Adrenal gland (tissue), 5 donors: Measurements from ENCODE around the gene PLPP2.

Experiments
- POLR2A ChIP-seq, 2 donors: fragments of 450-650 bp; IDR thresholded peaks; one replicate each; pipeline ENCODE4 v1.6.1; 2017; ENCODE audit warnings: antibody characterized with exemption in 2 of 2, mild to moderate bottlenecking in 2 of 2, moderate library complexity in 1 of 2
- TF ChIP-seq, protein P1 (sequence below), 6 experiments: fragments of 450-650 bp in 4 of 6; fragments of 200-600 bp in 2 of 6; sonication (generic) in 1 of 6; IDR thresholded peaks; 1 replicate in 5 of 6; 2 replicates in 1 of 6; pipeline versions ENCODE4 v1.5.1 to v1.8.0; 2016 to 2021; ENCODE audit warnings: antibody characterized with exemption in 6 of 6, mild to moderate bottlenecking in 2 of 6, moderate library complexity in 1 of 6
- donor health status: DM: no; HTN: no; CAD: no.

DNA sequence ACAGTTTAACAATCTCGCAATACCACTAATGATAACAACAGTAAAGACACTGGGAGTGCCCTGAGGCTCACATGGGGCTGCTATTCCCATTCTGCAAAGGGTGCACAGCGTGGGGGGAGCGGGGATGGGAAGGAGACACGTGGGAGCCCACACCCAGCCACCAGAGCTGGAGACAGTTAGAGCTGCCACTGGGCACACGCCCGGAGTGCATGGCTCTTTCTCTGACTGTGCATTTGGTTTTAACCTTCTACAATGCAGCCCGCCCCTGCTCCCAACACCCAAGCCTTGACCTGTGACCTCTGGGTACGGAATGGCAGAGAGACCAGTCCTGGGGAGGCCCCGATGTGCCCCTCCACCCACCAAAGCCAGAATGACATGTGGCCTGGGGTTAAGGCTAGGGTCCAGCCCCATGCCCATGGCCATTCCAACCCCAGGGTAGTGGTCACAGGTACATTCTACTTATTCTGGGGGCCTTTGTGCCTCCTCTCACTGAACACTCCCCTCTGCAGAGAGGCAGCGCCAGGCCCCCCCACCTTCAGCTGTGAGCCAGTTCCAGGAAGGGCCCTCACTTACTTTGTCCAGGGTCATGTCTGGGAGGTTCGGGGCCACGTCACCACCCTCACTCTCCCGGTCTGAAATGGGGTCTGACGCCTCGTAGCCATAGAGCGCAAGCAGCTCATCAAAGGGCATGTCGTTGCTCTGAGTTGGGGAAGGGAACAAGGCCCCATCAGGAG lies 36.3 kb upstream of the PLPP2 start:
- TF ChIP-seq, protein P1, sequence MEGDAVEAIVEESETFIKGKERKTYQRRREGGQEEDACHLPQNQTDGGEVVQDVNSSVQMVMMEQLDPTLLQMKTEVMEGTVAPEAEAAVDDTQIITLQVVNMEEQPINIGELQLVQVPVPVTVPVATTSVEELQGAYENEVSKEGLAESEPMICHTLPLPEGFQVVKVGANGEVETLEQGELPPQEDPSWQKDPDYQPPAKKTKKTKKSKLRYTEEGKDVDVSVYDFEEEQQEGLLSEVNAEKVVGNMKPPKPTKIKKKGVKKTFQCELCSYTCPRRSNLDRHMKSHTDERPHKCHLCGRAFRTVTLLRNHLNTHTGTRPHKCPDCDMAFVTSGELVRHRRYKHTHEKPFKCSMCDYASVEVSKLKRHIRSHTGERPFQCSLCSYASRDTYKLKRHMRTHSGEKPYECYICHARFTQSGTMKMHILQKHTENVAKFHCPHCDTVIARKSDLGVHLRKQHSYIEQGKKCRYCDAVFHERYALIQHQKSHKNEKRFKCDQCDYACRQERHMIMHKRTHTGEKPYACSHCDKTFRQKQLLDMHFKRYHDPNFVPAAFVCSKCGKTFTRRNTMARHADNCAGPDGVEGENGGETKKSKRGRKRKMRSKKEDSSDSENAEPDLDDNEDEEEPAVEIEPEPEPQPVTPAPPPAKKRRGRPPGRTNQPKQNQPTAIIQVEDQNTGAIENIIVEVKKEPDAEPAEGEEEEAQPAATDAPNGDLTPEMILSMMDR (IDR thresholded peaks at IDR 0.05): no peak
- no peak for TF ChIP-seq POLR2A (IDR thresholded peaks at IDR 0.05)
